H9 (cell line): Measurements from ENCODE around the gene ASCL1. TPM values are rescaled to one million over a fixed set of nuclear protein-coding genes. Genes with fewer than 3 reads are reported as not detected.

Experiments
- DNase-seq: peaks from one replicate; pipeline ENCODE4 v3.0.0-alpha.2; 2017
- H2AFZ ChIP-seq: one replicate; pipeline ENCODE4 v1.6.1; 2013; ENCODE audit warnings: mild to moderate bottlenecking, low read length, control low read depth, moderate library complexity
- H2AK5ac ChIP-seq: 2 replicates; pipeline ENCODE4 v1.6.1; 2013; ENCODE audit warnings: low read length, control low read depth, mixed read lengths; ENCODE audit not compliant: insufficient read length
- H2BK120ac ChIP-seq: one replicate; pipeline ENCODE4 v1.6.1; 2013; ENCODE audit warnings: low read depth, mild to moderate bottlenecking, low read length, control low read depth, inconsistent platforms; ENCODE audit not compliant: poor library complexity, severe bottlenecking
- H2BK12ac ChIP-seq: 2 replicates; pipeline ENCODE4 v1.6.1; 2013; ENCODE audit warnings: low read length, control low read depth, mixed read lengths, low read depth; ENCODE audit not compliant: insufficient read length
- H2BK15ac ChIP-seq: 2 replicates; pipeline ENCODE4 v1.6.1; 2013; ENCODE audit warnings: low read depth, low read length, control low read depth
- H2BK20ac ChIP-seq: one replicate; pipeline ENCODE4 v1.6.1; 2013; ENCODE audit warnings: low read depth, mild to moderate bottlenecking, low read length, control low read depth, inconsistent platforms; ENCODE audit not compliant: poor library complexity, severe bottlenecking
- H2BK5ac ChIP-seq: 2 replicates; pipeline ENCODE4 v1.6.1; 2013; ENCODE audit warnings: low read length, control low read depth, mixed read lengths; ENCODE audit not compliant: insufficient read length
- H3K14ac ChIP-seq: 2 replicates; pipeline ENCODE4 v1.6.1; 2013; ENCODE audit warnings: low read length, control low read depth; ENCODE audit not compliant: insufficient read depth
- H3K18ac ChIP-seq: 2 replicates; pipeline ENCODE4 v1.6.1; 2013; ENCODE audit warnings: low read depth, mild to moderate bottlenecking, mixed read lengths, low read length, control low read depth; ENCODE audit not compliant: insufficient read length
- H3K23ac ChIP-seq: 2 replicates; pipeline ENCODE4 v1.6.1; 2013; ENCODE audit warnings: low read length, control low read depth, mixed read lengths, low read depth; ENCODE audit not compliant: insufficient read length
- H3K23me2 ChIP-seq: 2 replicates; pipeline ENCODE4 v1.6.1; 2013; ENCODE audit warnings: low read depth, mild to moderate bottlenecking, mixed read lengths, low read length, control low read depth; ENCODE audit not compliant: insufficient read length, poor library complexity, severe bottlenecking
- H3K27ac ChIP-seq: 2 replicates; pipeline ENCODE4 v1.5.1; 2013; ENCODE audit warnings: low read length, control low read depth, mixed read lengths, low read depth; ENCODE audit not compliant: insufficient read length
- H3K27me3 ChIP-seq: 2 replicates; pipeline ENCODE4 v1.6.1; 2013; ENCODE audit warnings: low read length, control low read depth, inconsistent platforms; ENCODE audit not compliant: insufficient read depth
- H3K4ac ChIP-seq: 2 replicates; pipeline ENCODE4 v1.6.1; 2013; ENCODE audit warnings: low read depth, mild to moderate bottlenecking, control low read depth, inconsistent platforms, low read length, moderate library complexity
- H3K4me1 ChIP-seq: 2 replicates; pipeline ENCODE4 v1.6.1; 2013; ENCODE audit warnings: low read length, control low read depth, inconsistent platforms; ENCODE audit not compliant: insufficient read depth
- H3K4me2 ChIP-seq: 2 replicates; pipeline ENCODE4 v1.6.1; 2013; ENCODE audit warnings: low read length, control low read depth, mixed read lengths; ENCODE audit not compliant: insufficient read length, insufficient read depth
- H3K56ac ChIP-seq: 2 replicates; pipeline ENCODE4 v1.6.1; 2013; ENCODE audit warnings: low read depth, mild to moderate bottlenecking, mixed read lengths, low read length, control low read depth; ENCODE audit not compliant: insufficient read length
- H3K79me1 ChIP-seq: 2 replicates; pipeline ENCODE4 v1.6.1; 2013; ENCODE audit warnings: low read depth, mild to moderate bottlenecking, moderate library complexity, low read length, control low read depth, inconsistent platforms; ENCODE audit not compliant: insufficient read depth, poor library complexity, severe bottlenecking
- H3K79me2 ChIP-seq: 2 replicates; pipeline ENCODE4 v1.6.1; 2013; ENCODE audit warnings: low read length, control low read depth, inconsistent platforms; ENCODE audit not compliant: insufficient read depth
- H3K9ac ChIP-seq: 2 replicates; pipeline ENCODE4 v1.6.1; 2013; ENCODE audit warnings: low read length, control low read depth, mixed read lengths; ENCODE audit not compliant: insufficient read length; ENCODE audit errors: extremely low read depth
- H3K9me3 ChIP-seq: one replicate; pipeline ENCODE4 v1.6.1; 2013; ENCODE audit warnings: low read depth, low read length, inconsistent platforms; ENCODE audit not compliant: control insufficient read depth
- H3T11ph ChIP-seq: one replicate; pipeline ENCODE4 v1.6.1; 2013; ENCODE audit warnings: mild to moderate bottlenecking, low read length, control low read depth, inconsistent platforms
- H4K20me1 ChIP-seq: one replicate; pipeline ENCODE4 v1.6.1; 2013; ENCODE audit not compliant: control insufficient read depth, insufficient read length, insufficient read depth
- H4K5ac ChIP-seq: 2 replicates; pipeline ENCODE4 v1.6.1; 2013; ENCODE audit warnings: low read depth, mild to moderate bottlenecking, mixed read lengths, low read length, control low read depth; ENCODE audit not compliant: insufficient read length
- H4K8ac ChIP-seq: replicated peaks from 2 replicates; pipeline ENCODE4 v1.6.1; 2013; ENCODE audit warnings: low read length, control low read depth, mixed read lengths, low read depth; ENCODE audit not compliant: insufficient read length
- H4K91ac ChIP-seq: 2 replicates; pipeline ENCODE4 v1.6.1; 2013; ENCODE audit warnings: low read depth, mild to moderate bottlenecking, moderate library complexity, mixed read lengths, low read length, control low read depth; ENCODE audit not compliant: insufficient read length
- H3K27ac Mint-ChIP-seq, 3 experiments: 2 replicates in 2 of 3; 3 replicates in 1 of 3; pipeline ENCODE4 v1.8.0; 2020 to 2021; ENCODE audit warnings: mixed read lengths in 3 of 3, mild to moderate bottlenecking in 1 of 3, moderate library complexity in 1 of 3
- H3K27me3 Mint-ChIP-seq: 2 replicates; pipeline ENCODE4 v1.8.0; 2021; ENCODE audit warnings: low read depth, mild to moderate bottlenecking, moderate library complexity, mixed read lengths
- H3K36me3 Mint-ChIP-seq, 3 experiments: 2 replicates in 2 of 3; 3 replicates in 1 of 3; pipeline ENCODE4 v1.8.0; 2020 to 2021; ENCODE audit warnings: low read depth in 3 of 3, mixed read lengths in 3 of 3; ENCODE audit not compliant: insufficient read depth in 1 of 3
- H3K4me1 Mint-ChIP-seq, 2 experiments: 2 replicates each; pipeline ENCODE4 v1.8.0; 2020; ENCODE audit warnings: mixed read lengths in 2 of 2
- H3K4me3 Mint-ChIP-seq, 2 experiments: 2 replicates in 1 of 2; 3 replicates in 1 of 2; pipeline ENCODE4 v1.8.0; 2020 to 2021; ENCODE audit warnings: mild to moderate bottlenecking in 2 of 2, mixed read lengths in 2 of 2, moderate library complexity in 1 of 2
- H3K9me3 Mint-ChIP-seq, 2 experiments: 2 replicates in 1 of 2; 3 replicates in 1 of 2; pipeline ENCODE4 v1.8.0; 2020; ENCODE audit warnings: mild to moderate bottlenecking in 2 of 2, mixed read lengths in 2 of 2, moderate library complexity in 1 of 2
- CTCF ChIP-seq: fragments of 200-600 bp; sonication (generic); conservative IDR thresholded peaks from 3 replicates; pipeline ENCODE4 v1.8.0; 2021; ENCODE audit warnings: antibody characterized with exemption, mild to moderate bottlenecking
- WGBS: extraction: QIAGEN DNeasy Blood & Tissue Kit; methylation state at CpG from one replicate; pipeline ENCODE4 v1.1.7; 2013; ENCODE audit warnings: missing lambda C conversion rate, low lambda C conversion rate, mixed read lengths; ENCODE audit not compliant: insufficient read length; ENCODE audit errors: extremely low coverage; 5-methylcytosine and 5-hydroxymethylcytosine counted together
- total RNA-seq: library from RNA; stranded (reverse); gene quantifications from 2 replicates; pipeline ENCODE4 v1.2.1, GENCODE V29; 2021

ASCL1 gene
- total RNA-seq, 1 experiment from 2014 or later: not detected

GRCh38 chr12:102956738-102957327, 641 bp upstream of the ASCL1 start:
- Histone ChIP-seq H3K14ac (no peak overlapping the region), H3K9ac (no peak overlapping the region), H3K4me2 (peak overlapping the region; percentile 56), H3K79me1 (no peaks in the 10 kb centered on the region), H3K27ac (no peak overlapping the region), H4K91ac (no peak overlapping the region), H3K4ac (no peak overlapping the region), H2BK5ac (no peak overlapping the region), H4K8ac (no peak overlapping the region), H3K23me2 (peaks cover 16% of the 10 kb centered on the region), H3T11ph (no peak overlapping the region), H3K56ac (no peak overlapping the region), H4K5ac (no peak overlapping the region), H3K4me1 (no peaks in the 10 kb centered on the region), H3K9me3 (no peaks in the 10 kb centered on the region), H2BK120ac (no peak overlapping the region), H3K23ac (no peak overlapping the region), H2BK15ac (no peak overlapping the region), H2AFZ (no peak overlapping the region), H4K20me1 (no peaks in the 10 kb centered on the region), H3K18ac (no peak overlapping the region), H2AK5ac (no peak overlapping the region), H2BK20ac (no peak overlapping the region), H3K27me3 (peaks cover 88% of the 10 kb centered on the region), H2BK12ac (no peak overlapping the region), H3K79me2 (no peaks in the 10 kb centered on the region)
- Mint-ChIP-seq H3K36me3 (no peaks in the 10 kb centered on the region; a peak in 2 of 7 replicates), H3K9me3 (no peaks in the 10 kb centered on the region; a peak in 2 of 5 replicates), H3K27ac (no peak overlapping the region), H3K4me3 (peak overlapping the region; percentile 43 to 92), H3K27me3 (peaks cover 99% of the 10 kb centered on the region), H3K4me1 (peaks cover 30 to 59% of the 10 kb centered on the region in 2 experiments)
- no peak for DNase-seq
- WGBS: no CpG with 5 or more reads among the region's 19 CpGs
- TF ChIP-seq CTCF: no peak
